H7 (cell line): ENCODE measurements around the gene CCDC33. TPM values are rescaled to one million over a fixed set of nuclear protein-coding genes. Genes with fewer than 3 reads are reported as not detected.

Source experiments
- DNase-seq: peaks from one replicate; pipeline ENCODE4 v3.0.0; 2012
- H3K27me3 ChIP-seq: 2 replicates; pipeline ENCODE4 v1.6.0; 2011; ENCODE audit warnings: mild to moderate bottlenecking, low read length; ENCODE audit not compliant: control insufficient read depth, insufficient read depth
- H3K36me3 ChIP-seq: replicated peaks from 2 replicates; pipeline ENCODE4 v1.5.1; 2011; ENCODE audit warnings: low read length; ENCODE audit not compliant: control insufficient read depth, insufficient read depth
- H3K4me3 ChIP-seq: 2 replicates; pipeline ENCODE4 v1.5.1; 2011; ENCODE audit warnings: low read depth, mild to moderate bottlenecking, control low read depth, low read length, moderate library complexity; ENCODE audit not compliant: insufficient read depth
- total RNA-seq: library from RNA; depleted of rRNA; stranded (reverse); fragments of >200 nt; shearing (Covaris generic); gene quantifications from 2 replicates; pipeline ENCODE4 v1.2.3, GENCODE V29; 2014

CCDC33 gene
- total RNA-seq, 1 experiment from 2014 or later, result 4.8 TPM

- DNase-seq, result peak; percentile 90
- no peak overlapping the region for H3K4me3 ChIP-seq
These were observed 29.0 kb downstream of the CCDC33 start for GRCh38 chr15:74265046-74265639.

GRCh38 chr15:74268020-74268419 lies 31.9 kb downstream of the CCDC33 start:
- no peak for DNase-seq
- Histone ChIP-seq H3K4me3 (no peak overlapping the region), H3K27me3 (no peaks in the 10 kb centered on the region), H3K36me3 (no peaks in the 10 kb centered on the region)

More at GRCh38 chr15:74265046-74265639, 29.0 kb downstream of the CCDC33 start:
- Histone ChIP-seq H3K36me3 (no peaks in the 10 kb centered on the region), H3K27me3 (no peaks in the 10 kb centered on the region; the same call in 1 of the 2 replicates)

GRCh38 chr15:74269362-74270035 lies 33.4 kb downstream of the CCDC33 start:
- DNase-seq, result no peak
- H3K4me3 ChIP-seq, result no peak overlapping the region
- no peaks in the 10 kb centered on the region for H3K27me3 ChIP-seq
- H3K36me3 ChIP-seq, result no peaks in the 10 kb centered on the region

- H3K27me3 ChIP-seq, result no peaks in the 10 kb centered on the region
- DNase-seq, result no peak
- no peak overlapping the region for H3K4me3 ChIP-seq
- H3K36me3 ChIP-seq, result no peaks in the 10 kb centered on the region
These were observed 34.0 kb downstream of the CCDC33 start for GRCh38 chr15:74270155-74270554.

GRCh38 chr15:74270854-74271520 lies 34.9 kb downstream of the CCDC33 start:
- Histone ChIP-seq H3K36me3 (no peaks in the 10 kb centered on the region), H3K4me3 (no peak overlapping the region), H3K27me3 (no peaks in the 10 kb centered on the region)
- DNase-seq, result peak; percentile 72

GRCh38 chr15:74272812-74273211 lies 36.7 kb downstream of the CCDC33 start:
- DNase-seq, result no peak
- H3K4me3 ChIP-seq, result no peak overlapping the region
- no peaks in the 10 kb centered on the region for H3K36me3 ChIP-seq
- no peaks in the 10 kb centered on the region for H3K27me3 ChIP-seq

- Histone ChIP-seq H3K36me3 (no peaks in the 10 kb centered on the region), H3K27me3 (no peaks in the 10 kb centered on the region), H3K4me3 (no peak overlapping the region)
- DNase-seq, result no peak
These were observed 38.4 kb downstream of the CCDC33 start for GRCh38 chr15:74274470-74275038.

GRCh38 chr15:74275957-74276356 lies 39.8 kb downstream of the CCDC33 start:
- no peaks in the 10 kb centered on the region for H3K36me3 ChIP-seq
- H3K27me3 ChIP-seq, result no peaks in the 10 kb centered on the region
- DNase-seq, result peak; percentile 83
- no peak overlapping the region for H3K4me3 ChIP-seq

- Histone ChIP-seq H3K36me3 (no peaks in the 10 kb centered on the region), H3K4me3 (no peak overlapping the region), H3K27me3 (no peaks in the 10 kb centered on the region)
- DNase-seq, result no peak
These were observed 40.4 kb downstream of the CCDC33 start for GRCh38 chr15:74276560-74276959.

- Histone ChIP-seq H3K4me3 (no peak overlapping the region), H3K27me3 (no peaks in the 10 kb centered on the region; the same call in 1 of the 2 replicates), H3K36me3 (no peaks in the 10 kb centered on the region)
- DNase-seq, result no peak
These were observed 41.2 kb downstream of the CCDC33 start for GRCh38 chr15:74277242-74277810.

GRCh38 chr15:74278207-74278606 lies 42.1 kb downstream of the CCDC33 start:
- H3K36me3 ChIP-seq, result no peaks in the 10 kb centered on the region
- DNase-seq, result no peak
- no peaks in the 10 kb centered on the region; the same call in 1 of the 2 replicates for H3K27me3 ChIP-seq
- H3K4me3 ChIP-seq, result no peak overlapping the region

- DNase-seq, result no peak
- Histone ChIP-seq H3K4me3 (no peak overlapping the region), H3K27me3 (no peaks in the 10 kb centered on the region; the same call in 1 of the 2 replicates), H3K36me3 (no peaks in the 10 kb centered on the region)
These were observed 45.3 kb downstream of the CCDC33 start for GRCh38 chr15:74281147-74282133.

GRCh38 chr15:74283368-74283767 lies 47.2 kb downstream of the CCDC33 start:
- H3K27me3 ChIP-seq, result no peaks in the 10 kb centered on the region; the same call in 1 of the 2 replicates
- H3K4me3 ChIP-seq, result no peak overlapping the region
- H3K36me3 ChIP-seq, result no peaks in the 10 kb centered on the region
- no peak for DNase-seq
